HG03139 (cell line): ENCODE data around the gene RICTOR.

Experiments
- ATAC-seq: cut with Tn5 transposase; IDR thresholded peaks from one replicate; pipeline ENCODE4 v1.9.1; 2021; ENCODE audit not compliant: unreplicated experiment

RICTOR gene

GRCh38 chr5:38892363-38892762 lies 181.8 kb downstream of the RICTOR start:
- no peak for ATAC-seq

GRCh38 chr5:38891563-38891962 lies 182.6 kb downstream of the RICTOR start:
- ATAC-seq = no peak

GRCh38 chr5:38889424-38889823 lies 184.8 kb downstream of the RICTOR start:
- ATAC-seq = no peak

GRCh38 chr5:38888041-38888440 lies 186.2 kb downstream of the RICTOR start:
- ATAC-seq = no peak
